Vagina (tissue), 2 donors: ENCODE data around the gene ZNF408. TPM values are rescaled to one million over a fixed set of nuclear protein-coding genes. Genes with fewer than 3 reads are reported as not detected.

ENCODE experiments used
- DNase-seq, 2 donors: peaks; one replicate each; pipeline ENCODE4 v3.0.0-alpha.2; 2017; ENCODE audit errors: extremely low spot score in 2 of 2
- H3K27ac ChIP-seq: fragments of 200-600 bp; sonication (generic); one replicate; pipeline ENCODE4 v1.5.1; 2019
- H3K27me3 ChIP-seq: fragments of 200-600 bp; sonication (generic); one replicate; pipeline ENCODE4 v1.5.1; 2019
- H3K36me3 ChIP-seq, 2 donors: fragments of 200-600 bp; sonication (generic); one replicate each; pipeline ENCODE4 v1.5.1; 2017 to 2019
- H3K4me1 ChIP-seq: fragments of 200-600 bp; sonication (generic); one replicate; pipeline ENCODE4 v1.5.1; 2019
- H3K4me3 ChIP-seq, 2 donors: fragments of 200-600 bp; sonication (generic); 1 replicate in 1 of 2; 2 replicates in 1 of 2; pipeline ENCODE4 v1.5.1; 2016 to 2019
- H3K9me3 ChIP-seq: fragments of 200-600 bp; sonication (generic); one replicate; pipeline ENCODE4 v1.5.1; 2019
- POLR2A ChIP-seq, 2 donors: fragments of 450-650 bp; IDR thresholded peaks; one replicate each; pipeline ENCODE4 v1.6.1; 2017; ENCODE audit warnings: antibody characterized with exemption in 2 of 2, mild to moderate bottlenecking in 2 of 2, moderate library complexity in 2 of 2
- POLR2AphosphoS5 ChIP-seq, 2 donors: sonication (generic); formaldehyde crosslinking; IDR thresholded peaks; one replicate each; pipeline ENCODE4 v1.9.0; 2017; ENCODE audit warnings: antibody characterized with exemption in 2 of 2, mild to moderate bottlenecking in 2 of 2, low read depth in 1 of 2; ENCODE audit not compliant: insufficient read depth in 1 of 2
- intact Hi-C: fragments of 100-400 bp; cut with DNase I; formaldehyde crosslinking; loops from one replicate; pipeline ENCODE4 v1.15.1; 2023
- total RNA-seq: library from RNA; depleted of rRNA; stranded (reverse); fragments of >200 nt; gene quantifications from one replicate; pipeline ENCODE4 v1.2.3, GENCODE V29; 2016
- TF ChIP-seq, protein P1 (sequence below), 3 experiments: fragments of 450-650 bp in 2 of 3; fragments of 200-600 bp in 1 of 3; sonication (generic) in 1 of 3; IDR thresholded peaks; one replicate each; pipeline ENCODE4 v1.5.1; 2017 to 2019; ENCODE audit warnings: antibody characterized with exemption in 3 of 3, mild to moderate bottlenecking in 2 of 3, moderate library complexity in 2 of 3

The ZNF408 gene
- total RNA-seq, 1 donor from 2014 or later = 12.5 TPM

- no peaks in the 10 kb centered on the region for H3K27me3 ChIP-seq
- H3K36me3 ChIP-seq = peaks cover 0 to 70% of the 10 kb centered on the region in 2 donors
- H3K27ac ChIP-seq = peak overlapping the region; percentile 84
- intact Hi-C loops = no loop called here
- no peak overlapping the region for H3K4me3 ChIP-seq
- H3K9me3 ChIP-seq = no peaks in the 10 kb centered on the region
- no peak for DNase-seq
- TF ChIP-seq, protein P1, sequence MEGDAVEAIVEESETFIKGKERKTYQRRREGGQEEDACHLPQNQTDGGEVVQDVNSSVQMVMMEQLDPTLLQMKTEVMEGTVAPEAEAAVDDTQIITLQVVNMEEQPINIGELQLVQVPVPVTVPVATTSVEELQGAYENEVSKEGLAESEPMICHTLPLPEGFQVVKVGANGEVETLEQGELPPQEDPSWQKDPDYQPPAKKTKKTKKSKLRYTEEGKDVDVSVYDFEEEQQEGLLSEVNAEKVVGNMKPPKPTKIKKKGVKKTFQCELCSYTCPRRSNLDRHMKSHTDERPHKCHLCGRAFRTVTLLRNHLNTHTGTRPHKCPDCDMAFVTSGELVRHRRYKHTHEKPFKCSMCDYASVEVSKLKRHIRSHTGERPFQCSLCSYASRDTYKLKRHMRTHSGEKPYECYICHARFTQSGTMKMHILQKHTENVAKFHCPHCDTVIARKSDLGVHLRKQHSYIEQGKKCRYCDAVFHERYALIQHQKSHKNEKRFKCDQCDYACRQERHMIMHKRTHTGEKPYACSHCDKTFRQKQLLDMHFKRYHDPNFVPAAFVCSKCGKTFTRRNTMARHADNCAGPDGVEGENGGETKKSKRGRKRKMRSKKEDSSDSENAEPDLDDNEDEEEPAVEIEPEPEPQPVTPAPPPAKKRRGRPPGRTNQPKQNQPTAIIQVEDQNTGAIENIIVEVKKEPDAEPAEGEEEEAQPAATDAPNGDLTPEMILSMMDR (IDR thresholded peaks at IDR 0.05) = no peak
- peak in 1 of 2 donors; percentile 78 for TF ChIP-seq POLR2AphosphoS5 (IDR thresholded peaks at IDR 0.05; ENCODE audit: insufficient read depth in 1 of 2, low read depth in 1 of 2)
- peaks cover 46% of the 10 kb centered on the region for H3K4me1 ChIP-seq
Observed at GRCh38 chr11:46675288-46675851, 25.5 kb upstream of the ZNF408 start.

DNA sequence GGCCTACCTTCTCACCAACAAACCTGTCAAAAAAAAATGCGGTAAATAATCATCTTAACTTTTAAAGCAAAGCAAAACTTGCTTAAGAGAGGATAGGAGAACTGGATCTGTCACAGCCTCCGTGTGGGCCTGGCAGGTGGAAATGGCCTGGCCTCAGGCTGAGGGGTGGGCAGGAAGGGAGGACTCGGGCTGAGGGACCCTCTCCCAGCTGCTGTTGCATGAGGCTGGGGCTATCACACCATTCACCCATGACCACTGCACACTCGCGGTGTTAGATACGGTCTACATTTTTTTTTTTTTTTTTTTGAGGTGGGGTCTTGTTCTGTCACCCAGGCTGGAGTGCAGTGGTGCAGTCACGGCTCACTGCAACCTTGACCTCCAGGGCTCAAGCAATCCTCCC lies 24.9 kb upstream of the ZNF408 start:
- Histone ChIP-seq H3K36me3 (peaks cover 0 to 70% of the 10 kb centered on the region in 2 donors), H3K27me3 (no peaks in the 10 kb centered on the region), H3K4me1 (peaks cover 41% of the 10 kb centered on the region), H3K4me3 (no peak overlapping the region), H3K27ac (peak overlapping the region; percentile 84), H3K9me3 (no peaks in the 10 kb centered on the region)
- TF ChIP-seq POLR2AphosphoS5 (IDR thresholded peaks at IDR 0.05; ENCODE audit: insufficient read depth in 1 of 2, low read depth in 1 of 2) = no peak
- TF ChIP-seq, protein P1 (IDR thresholded peaks at IDR 0.05) = no peak
- no peak for TF ChIP-seq POLR2A (IDR thresholded peaks at IDR 0.05)
- intact Hi-C loops = no loop called here
- no peak for DNase-seq

DNA sequence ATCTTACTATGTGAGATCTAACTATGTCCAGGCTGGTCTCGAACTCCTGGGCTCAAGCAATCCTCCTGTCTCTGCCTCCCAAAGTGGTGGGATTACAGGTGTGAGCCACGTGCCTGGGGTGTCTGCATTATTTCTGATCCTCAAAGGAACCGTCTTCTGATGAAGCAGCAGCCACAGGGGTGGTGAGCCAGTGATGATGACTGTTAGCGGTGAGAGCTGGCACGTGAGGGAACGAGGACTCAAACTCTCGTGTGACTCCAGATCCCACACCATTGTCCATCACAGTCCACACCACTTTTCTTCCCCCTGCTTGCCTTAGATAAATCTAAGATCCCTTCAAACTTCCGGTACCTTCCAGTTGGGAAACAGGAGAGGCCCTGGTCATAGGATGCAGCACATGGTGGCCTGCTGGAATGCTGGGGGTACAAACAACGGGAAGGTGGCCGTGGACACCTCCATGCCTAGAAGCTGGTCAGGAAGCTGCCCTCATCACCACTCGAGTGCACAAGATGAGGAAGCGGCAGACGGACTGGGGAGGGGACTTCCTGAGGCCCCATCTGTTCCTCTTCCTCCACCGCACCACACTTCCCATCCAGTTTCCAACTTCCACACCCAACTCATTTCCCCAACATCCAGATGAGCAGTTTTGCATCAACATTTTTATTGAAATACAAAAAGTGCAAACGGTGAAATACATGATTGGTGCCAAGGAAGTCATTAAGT lies 24.2 kb upstream of the ZNF408 start:
- intact Hi-C loops = no loop called here
- Histone ChIP-seq H3K4me1 (peaks cover 41% of the 10 kb centered on the region), H3K4me3 (no peak overlapping the region), H3K36me3 (peaks cover 0 to 70% of the 10 kb centered on the region in 2 donors), H3K9me3 (no peaks in the 10 kb centered on the region), H3K27ac (peak overlapping the region; percentile 84), H3K27me3 (no peaks in the 10 kb centered on the region)
- no peak for DNase-seq
- TF ChIP-seq POLR2A (IDR thresholded peaks at IDR 0.05) (no peak), POLR2AphosphoS5 (IDR thresholded peaks at IDR 0.05; ENCODE audit: insufficient read depth in 1 of 2, low read depth in 1 of 2) (no peak)
- TF ChIP-seq, protein P1 (IDR thresholded peaks at IDR 0.05) = no peak

- Histone ChIP-seq H3K9me3 (no peaks in the 10 kb centered on the region), H3K27ac (peak overlapping the region; percentile 84), H3K4me1 (peaks cover 41% of the 10 kb centered on the region), H3K4me3 (no peak overlapping the region), H3K27me3 (no peaks in the 10 kb centered on the region), H3K36me3 (peaks cover 0 to 70% of the 10 kb centered on the region in 2 donors)
- intact Hi-C loops = no loop called here
- no peak for DNase-seq
- no peak for TF ChIP-seq POLR2A (IDR thresholded peaks at IDR 0.05)
- TF ChIP-seq, protein P1 (IDR thresholded peaks at IDR 0.05) = no peak
- TF ChIP-seq POLR2AphosphoS5 (IDR thresholded peaks at IDR 0.05; ENCODE audit: insufficient read depth in 1 of 2, low read depth in 1 of 2) = no peak
Observed at GRCh38 chr11:46677169-46677568, 23.7 kb upstream of the ZNF408 start.
